OCI-LY7 (cell line): ENCODE results near the gene DACT3. TPM values are rescaled to one million over a fixed set of nuclear protein-coding genes. Genes with fewer than 3 reads are reported as not detected.

ENCODE experiments used
- BruUV-seq: library from RNA; stranded (reverse); fragments of 400-500 nt; replicated peaks from 2 replicates; lab custom pipeline; 2021; lab: Mats Ljungman, UMichigan
- CTCF ChIA-PET: fragments of 300-600 bp; sonication (Branson Sonifier 250); formaldehyde crosslinking; loops from one replicate; lab custom pipeline; 2022; ENCODE audit warnings: antibody characterized with exemption; ENCODE audit not compliant: unreplicated experiment; lab: Charles Lee
- POLR2A ChIA-PET: fragments of 300-600 bp; sonication (Branson Sonifier 250); formaldehyde crosslinking; loops from one replicate; lab custom pipeline; 2022; ENCODE audit warnings: antibody characterized with exemption; lab: Charles Lee
- DNase-seq: peaks from one replicate; pipeline ENCODE4 v3.0.0-alpha.2; 2015; ENCODE audit warnings: low spot score
- H2AFZ ChIP-seq: fragments of 200-600 bp; sonication (generic), shearing (Covaris generic); 2 replicates; pipeline ENCODE4 v1.6.1; 2014; ENCODE audit warnings: mild to moderate bottlenecking, antibody characterized with exemption, low read length, moderate library complexity
- H3K27ac ChIP-seq: fragments of 200-600 bp; sonication (generic); 2 replicates; pipeline ENCODE4 v1.5.1; 2014; ENCODE audit warnings: mixed run types, low read depth, mild to moderate bottlenecking, moderate library complexity, low read length, inconsistent platforms; ENCODE audit not compliant: poor library complexity, severe bottlenecking
- H3K36me3 ChIP-seq: fragments of 200-600 bp; sonication (generic); 2 replicates; pipeline ENCODE4 v1.6.1; 2014; ENCODE audit warnings: mild to moderate bottlenecking, antibody characterized with exemption, low read length, moderate library complexity, mixed read lengths; ENCODE audit not compliant: insufficient read depth
- H3K4me1 ChIP-seq: fragments of 200-600 bp; sonication (generic); 2 replicates; pipeline ENCODE4 v1.5.1; 2014; ENCODE audit warnings: mild to moderate bottlenecking, low read length; ENCODE audit not compliant: insufficient read depth, poor library complexity, severe bottlenecking
- H3K4me2 ChIP-seq: fragments of 200-600 bp; sonication (generic); 2 replicates; pipeline ENCODE4 v1.6.1; 2014; ENCODE audit warnings: mild to moderate bottlenecking, low read length
- H3K4me3 ChIP-seq: fragments of 200-600 bp; sonication (generic); 2 replicates; pipeline ENCODE4 v1.5.1; 2014; ENCODE audit warnings: mild to moderate bottlenecking, low read depth, low read length; ENCODE audit not compliant: poor library complexity, severe bottlenecking
- H3K79me2 ChIP-seq: fragments of 200-600 bp; sonication (generic); 2 replicates; pipeline ENCODE4 v1.6.1; 2016; ENCODE audit warnings: low read depth, mild to moderate bottlenecking, low read length, moderate library complexity, mixed read lengths; ENCODE audit not compliant: insufficient read depth
- H3K9me2 ChIP-seq: fragments of 200-600 bp; sonication (generic); 2 replicates; pipeline ENCODE4 v1.6.1; 2016; ENCODE audit warnings: mild to moderate bottlenecking, low read length, mixed read lengths; ENCODE audit not compliant: insufficient read depth
- H3K9me3 ChIP-seq: fragments of 200-600 bp; sonication (generic); 2 replicates; pipeline ENCODE4 v1.6.1; 2014; ENCODE audit warnings: mild to moderate bottlenecking, mixed run types, low read length, mixed read lengths
- H4K20me1 ChIP-seq: fragments of 200-600 bp; sonication (generic); 2 replicates; pipeline ENCODE4 v1.6.1; 2014; ENCODE audit warnings: mild to moderate bottlenecking, antibody characterized with exemption, low read length, moderate library complexity, mixed read lengths; ENCODE audit not compliant: insufficient read depth
- EZH2phosphoT487 ChIP-seq: fragments of 200-600 bp; sonication (generic); IDR thresholded peaks from 2 replicates; pipeline ENCODE4 v1.6.1; 2018; ENCODE audit warnings: low read depth, borderline replicate concordance, mild to moderate bottlenecking, mixed run types, antibody characterized with exemption, low read length, moderate library complexity, mixed read lengths
- intact Hi-C: fragments of 100-400 bp; cut with micrococcal nuclease; formaldehyde crosslinking; loops from one replicate; pipeline ENCODE4 v1.10.0; 2022; ENCODE audit not compliant: unreplicated experiment
- total RNA-seq, 2 experiments: library from RNA; depleted of rRNA in 1 of 2; stranded (reverse); fragments of >200 nt in 1 of 2; shearing (Covaris generic) in 1 of 2; gene quantifications; 2 replicates each; pipeline ENCODE4 v1.2.3, GENCODE V29; 2014 to 2022
- TF ChIP-seq, protein P1 (sequence below): fragments of 200-600 bp; sonication (generic); conservative IDR thresholded peaks from 2 replicates; pipeline ENCODE4 v1.5.1; 2014; ENCODE audit warnings: mild to moderate bottlenecking, antibody characterized with exemption, low read length, moderate library complexity, mixed read lengths

DACT3 gene
- total RNA-seq, 2 experiments from 2014 or later = 0.44 TPM; not detected in 1

DNA sequence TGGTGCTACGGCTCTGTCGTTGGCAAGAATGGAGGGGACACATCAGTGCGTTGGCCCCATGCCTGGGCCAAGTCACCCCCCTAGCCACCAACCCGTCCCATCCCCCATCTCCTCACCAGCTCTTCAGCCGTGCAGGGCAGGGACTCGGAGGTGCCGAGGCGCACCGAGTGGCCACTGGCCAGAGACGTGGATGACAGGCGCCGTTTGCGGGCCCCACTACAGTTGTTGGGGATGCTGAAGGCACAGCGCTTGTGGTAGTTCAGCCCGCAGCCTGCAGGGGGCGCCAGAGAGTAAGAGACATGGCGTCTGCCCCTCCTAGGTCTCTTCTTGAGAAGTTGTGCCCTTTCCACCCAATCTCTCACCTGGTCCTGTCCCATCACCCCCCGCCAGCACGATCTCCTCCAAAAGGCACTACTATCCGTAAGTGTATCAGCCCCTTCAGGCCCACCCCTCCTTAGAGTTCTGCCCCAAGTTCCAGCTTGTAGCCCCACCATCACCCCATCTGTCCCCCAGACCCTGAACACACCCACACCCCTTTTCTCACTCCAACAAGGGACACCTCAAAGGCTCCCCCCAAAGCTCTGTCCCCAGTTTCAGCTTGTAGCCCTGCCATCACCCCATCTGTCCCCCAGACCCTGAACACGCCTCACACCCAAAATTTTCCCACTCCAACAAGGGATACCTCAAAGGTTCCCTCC, 43.5 kb upstream of the DACT3 start:
- no peaks in the 10 kb centered on the region for H3K4me1 ChIP-seq
- no peak overlapping the region for H3K4me3 ChIP-seq
- ChIA-PET POLR2A (no interaction called here), CTCF (interaction anchor here (0.9 to 1.5 kb wide), 2 partner anchors 11 to 24 kb away, joined by 3 to 8 read pairs; no protein-coding TSS in a partner anchor)
- peak; percentile 73 for DNase-seq
- peaks cover 95% of the 10 kb centered on the region for H3K36me3 ChIP-seq
- no peak overlapping the region for H2AFZ ChIP-seq
- H3K79me2 ChIP-seq = no peaks in the 10 kb centered on the region
- no peaks in the 10 kb centered on the region for H4K20me1 ChIP-seq
- H3K9me3 ChIP-seq = no peaks in the 10 kb centered on the region
- no TSS peak for BruUV-seq
- no peak for TF ChIP-seq EZH2phosphoT487
- TF ChIP-seq, protein P1, sequence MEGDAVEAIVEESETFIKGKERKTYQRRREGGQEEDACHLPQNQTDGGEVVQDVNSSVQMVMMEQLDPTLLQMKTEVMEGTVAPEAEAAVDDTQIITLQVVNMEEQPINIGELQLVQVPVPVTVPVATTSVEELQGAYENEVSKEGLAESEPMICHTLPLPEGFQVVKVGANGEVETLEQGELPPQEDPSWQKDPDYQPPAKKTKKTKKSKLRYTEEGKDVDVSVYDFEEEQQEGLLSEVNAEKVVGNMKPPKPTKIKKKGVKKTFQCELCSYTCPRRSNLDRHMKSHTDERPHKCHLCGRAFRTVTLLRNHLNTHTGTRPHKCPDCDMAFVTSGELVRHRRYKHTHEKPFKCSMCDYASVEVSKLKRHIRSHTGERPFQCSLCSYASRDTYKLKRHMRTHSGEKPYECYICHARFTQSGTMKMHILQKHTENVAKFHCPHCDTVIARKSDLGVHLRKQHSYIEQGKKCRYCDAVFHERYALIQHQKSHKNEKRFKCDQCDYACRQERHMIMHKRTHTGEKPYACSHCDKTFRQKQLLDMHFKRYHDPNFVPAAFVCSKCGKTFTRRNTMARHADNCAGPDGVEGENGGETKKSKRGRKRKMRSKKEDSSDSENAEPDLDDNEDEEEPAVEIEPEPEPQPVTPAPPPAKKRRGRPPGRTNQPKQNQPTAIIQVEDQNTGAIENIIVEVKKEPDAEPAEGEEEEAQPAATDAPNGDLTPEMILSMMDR = peak; percentile 93
- no peak overlapping the region for H3K4me2 ChIP-seq
- H3K27ac ChIP-seq = no peak overlapping the region
- H3K9me2 ChIP-seq = no peaks in the 10 kb centered on the region
- intact Hi-C loops = loop anchor here (1.0 kb wide), 1 partner anchor 24 kb away; no protein-coding TSS in a partner anchor

DNA sequence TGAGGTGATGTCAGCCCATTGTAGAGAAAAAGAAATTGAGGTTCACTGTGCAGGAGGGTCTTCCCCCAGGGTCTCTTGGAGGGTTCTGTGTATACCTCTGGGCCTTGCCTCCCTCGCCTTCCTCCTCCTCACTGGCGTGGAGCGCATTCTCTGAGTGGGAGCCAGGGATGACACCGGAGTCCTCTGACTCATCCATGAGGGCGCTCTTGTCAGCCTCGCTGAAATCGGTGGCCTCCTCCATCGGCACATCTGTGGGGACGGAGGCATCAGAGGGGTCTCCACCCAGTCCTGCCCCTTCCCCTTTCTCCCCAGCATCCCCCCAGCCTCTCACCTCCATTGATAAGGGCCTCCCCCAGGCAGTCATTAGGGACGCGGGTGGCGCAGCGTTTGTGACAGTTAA, 39.7 kb upstream of the DACT3 start:
- intact Hi-C loops = no loop called here
- H3K4me1 ChIP-seq = no peaks in the 10 kb centered on the region
- no peak overlapping the region for H3K27ac ChIP-seq
- DNase-seq = no peak
- no peaks in the 10 kb centered on the region for H4K20me1 ChIP-seq
- H3K4me3 ChIP-seq = no peak overlapping the region
- H3K9me3 ChIP-seq = no peaks in the 10 kb centered on the region
- no peaks in the 10 kb centered on the region for H3K79me2 ChIP-seq
- TF ChIP-seq EZH2phosphoT487 = no peak
- TF ChIP-seq, protein P1 = no peak
- peaks cover 97% of the 10 kb centered on the region for H3K36me3 ChIP-seq
- H3K4me2 ChIP-seq = no peak overlapping the region
- ChIA-PET CTCF (no interaction called here), POLR2A (no interaction called here)
- H3K9me2 ChIP-seq = no peaks in the 10 kb centered on the region
- BruUV-seq = no TSS peak
- no peak overlapping the region for H2AFZ ChIP-seq
